Trophoblast cell (in vitro differentiated cells and primary cell): ENCODE data around the gene ALDH7A1. TPM values are rescaled to one million over a fixed set of nuclear protein-coding genes. Genes with fewer than 3 reads are reported as not detected.
A peak's percentile ranks its signal among the peaks of the same experiment; 100 is the strongest.

Experiments
- DNase-seq, 2 donors: peaks; one replicate each; pipeline ENCODE4 v3.0.0-alpha.2; 2016
- H2AFZ ChIP-seq: 2 replicates; pipeline ENCODE4 v1.6.1; 2013; ENCODE audit warnings: low read length, moderate library complexity, mild to moderate bottlenecking; ENCODE audit not compliant: insufficient read depth, poor library complexity
- H2AK5ac ChIP-seq: 2 replicates; pipeline ENCODE4 v1.6.1; 2013; ENCODE audit warnings: mild to moderate bottlenecking, low read length
- H2BK120ac ChIP-seq: 2 replicates; pipeline ENCODE4 v1.6.1; 2013; ENCODE audit warnings: low read length, mild to moderate bottlenecking, moderate library complexity; ENCODE audit not compliant: insufficient read depth, poor library complexity
- H2BK12ac ChIP-seq: 2 replicates; pipeline ENCODE4 v1.6.1; 2013; ENCODE audit warnings: mild to moderate bottlenecking, low read length, moderate library complexity
- H2BK5ac ChIP-seq: 2 replicates; pipeline ENCODE4 v1.6.1; 2013; ENCODE audit warnings: low read length, low read depth, moderate library complexity, mild to moderate bottlenecking; ENCODE audit not compliant: poor library complexity
- H3K14ac ChIP-seq: 2 replicates; pipeline ENCODE4 v1.6.1; 2013; ENCODE audit warnings: mild to moderate bottlenecking, low read length
- H3K18ac ChIP-seq: 2 replicates; pipeline ENCODE4 v1.6.1; 2013; ENCODE audit warnings: mild to moderate bottlenecking, low read length
- H3K23ac ChIP-seq: 2 replicates; pipeline ENCODE4 v1.6.1; 2013; ENCODE audit warnings: low read length
- H3K27ac ChIP-seq: 2 replicates; pipeline ENCODE4 v1.5.1; 2013; ENCODE audit warnings: low read depth, mild to moderate bottlenecking, inconsistent platforms, low read length, moderate library complexity
- H3K27me3 ChIP-seq: 2 replicates; pipeline ENCODE4 v1.6.1; 2013; ENCODE audit warnings: inconsistent platforms, mild to moderate bottlenecking, low read length, moderate library complexity; ENCODE audit not compliant: insufficient read depth
- H3K36me3 ChIP-seq, 2 experiments: 1 replicate in 1 of 2; 2 replicates in 1 of 2; pipeline ENCODE4 v1.6.1; 2013; ENCODE audit warnings: low read length in 2 of 2, mild to moderate bottlenecking in 2 of 2, moderate library complexity in 1 of 2; ENCODE audit not compliant: insufficient read depth in 2 of 2, control insufficient read depth in 1 of 2
- H3K4ac ChIP-seq: 2 replicates; pipeline ENCODE4 v1.6.1; 2013; ENCODE audit warnings: low read depth, mild to moderate bottlenecking, low read length, moderate library complexity
- H3K4me1 ChIP-seq, 2 experiments: 1 replicate in 1 of 2; 2 replicates in 1 of 2; pipeline ENCODE4 v1.6.1; 2013; ENCODE audit warnings: low read length in 2 of 2, mild to moderate bottlenecking in 2 of 2, moderate library complexity in 1 of 2; ENCODE audit not compliant: insufficient read depth in 2 of 2, control insufficient read depth in 1 of 2
- H3K4me2 ChIP-seq: 2 replicates; pipeline ENCODE4 v1.6.1; 2013; ENCODE audit warnings: inconsistent platforms, mild to moderate bottlenecking, low read length, moderate library complexity
- H3K4me3 ChIP-seq: 2 replicates; pipeline ENCODE4 v1.5.1; 2013; ENCODE audit warnings: mild to moderate bottlenecking, low read depth, low read length, inconsistent platforms
- H3K79me1 ChIP-seq: one replicate; pipeline ENCODE4 v1.6.1; 2013; ENCODE audit warnings: low read length
- H3K79me2 ChIP-seq: 2 replicates; pipeline ENCODE4 v1.6.1; 2013; ENCODE audit warnings: low read length, mild to moderate bottlenecking; ENCODE audit not compliant: control insufficient read depth, insufficient read depth, poor library complexity
- H3K9ac ChIP-seq: 2 replicates; pipeline ENCODE4 v1.6.1; 2013; ENCODE audit warnings: mild to moderate bottlenecking, low read length
- H3K9me3 ChIP-seq: 2 replicates; pipeline ENCODE4 v1.6.1; 2013; ENCODE audit warnings: low read depth, mild to moderate bottlenecking, control low read depth, inconsistent platforms, low read length; ENCODE audit not compliant: insufficient read depth
- H4K12ac ChIP-seq: 2 replicates; pipeline ENCODE4 v1.6.1; 2013; ENCODE audit warnings: low read depth, mild to moderate bottlenecking, low read length, moderate library complexity
- H4K8ac ChIP-seq: 2 replicates; pipeline ENCODE4 v1.6.1; 2013; ENCODE audit warnings: low read depth, mild to moderate bottlenecking, low read length, moderate library complexity
- H4K91ac ChIP-seq: one replicate; pipeline ENCODE4 v1.6.1; 2013; ENCODE audit warnings: low read depth, mild to moderate bottlenecking, low read length, moderate library complexity
- WGBS: extraction: QIAGEN DNeasy Blood & Tissue Kit; methylation state at CpG from one replicate; pipeline ENCODE4 v1.1.7; 2013; ENCODE audit warnings: missing lambda C conversion rate; ENCODE audit not compliant: insufficient read length, insufficient coverage; ENCODE audit errors: extremely low coverage; 5-methylcytosine and 5-hydroxymethylcytosine counted together
- polyA plus RNA-seq: library from polyadenylated mRNA; stranded (reverse); fragments of 200-250 nt; gene quantifications from 2 replicates; pipeline ENCODE4 v1.2.3, GENCODE V29; 2013

ALDH7A1 gene
- polyA plus RNA-seq: 102 and 105 TPM in 2 replicates

GRCh38 chr5:126594748-126595485 is at the start of gene ALDH7A1:
ALDH7A1 (minus strand) TSS chr5:126595219; CDS start chr5:126595198, 21 bp downstream.
- Histone ChIP-seq H2AFZ (peak within 1 kb of the TSS; percentile 80), H3K9me3 (no peaks in the 10 kb centered on the region), H3K27me3 (no peaks in the 10 kb centered on the region), H3K4me1 (peaks cover 0 to 2% of the 10 kb centered on the region in 2 experiments), H3K79me1 (peaks cover 7% of the 10 kb centered on the region), H3K4me3 (peak within 1 kb of the TSS; percentile 75), H4K12ac (peak within 1 kb of the TSS; percentile 79), H2BK12ac (no peak within 1 kb of the TSS), H3K36me3 (peaks cover 11% of the 10 kb centered on the region in 2 experiments), H3K18ac (peak within 1 kb of the TSS; percentile 56), H2AK5ac (no peak within 1 kb of the TSS), H4K8ac (peak within 1 kb of the TSS; percentile 56), H3K14ac (peak within 1 kb of the TSS; percentile 46), H3K4me2 (peak within 1 kb of the TSS; percentile 79), H3K23ac (no peak within 1 kb of the TSS), H3K9ac (peak within 1 kb of the TSS; percentile 84), H4K91ac (peak within 1 kb of the TSS; percentile 45), H3K27ac (peak within 1 kb of the TSS; percentile 65), H3K79me2 (peaks cover 3% of the 10 kb centered on the region), H2BK5ac (peak within 1 kb of the TSS; percentile 42), H2BK120ac (peak within 1 kb of the TSS; percentile 35), H3K4ac (peak within 1 kb of the TSS; percentile 46)
- WGBS: no CpG with 5 or more reads among the region's 44 CpGs
- DNase-seq: peak; percentile 81 to 82

DNA sequence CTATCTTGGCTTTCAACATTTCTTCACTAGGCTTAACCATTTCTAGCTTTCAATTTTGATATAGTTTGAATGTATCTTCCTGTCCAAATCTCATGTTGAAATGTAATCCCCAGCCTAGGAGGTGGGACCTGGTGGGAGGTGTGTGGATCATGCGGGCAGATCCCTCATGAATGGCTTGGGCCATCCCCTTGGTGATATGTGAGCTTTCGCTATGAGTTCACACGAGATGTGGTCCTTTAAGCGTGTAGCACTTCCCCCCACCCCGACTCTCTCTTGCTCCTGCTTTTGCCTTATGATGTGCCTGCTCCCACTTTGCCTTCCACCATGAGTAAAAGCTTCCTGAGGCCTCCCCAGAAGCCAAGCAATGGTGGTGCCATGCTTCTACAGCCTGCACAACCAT is 46.4 kb upstream of the ALDH7A1 start:
- Histone ChIP-seq H2BK5ac (no peak overlapping the region), H2BK120ac (no peak overlapping the region), H2AFZ (no peak overlapping the region), H3K27me3 (no peaks in the 10 kb centered on the region), H3K18ac (no peak overlapping the region), H3K4me3 (no peak overlapping the region), H3K23ac (no peak overlapping the region), H3K9ac (no peak overlapping the region), H3K27ac (no peak overlapping the region), H3K36me3 (no peaks in the 10 kb centered on the region), H3K4ac (no peak overlapping the region), H3K4me1 (no peaks in the 10 kb centered on the region), H3K14ac (no peak overlapping the region), H3K4me2 (no peak overlapping the region), H2AK5ac (no peak overlapping the region), H4K8ac (no peak overlapping the region), H4K12ac (no peak overlapping the region), H3K79me2 (no peaks in the 10 kb centered on the region), H3K79me1 (no peaks in the 10 kb centered on the region), H3K9me3 (no peaks in the 10 kb centered on the region), H2BK12ac (no peak overlapping the region), H4K91ac (no peak overlapping the region)
- no CpG with 5 or more reads among the region's 5 CpGs for WGBS
- no peak for DNase-seq

GRCh38 chr5:126640866-126641265 is 45.8 kb upstream of the ALDH7A1 start:
- no peaks in the 10 kb centered on the region for H3K79me1 ChIP-seq
- H3K27me3 ChIP-seq: no peaks in the 10 kb centered on the region
- H3K23ac ChIP-seq: no peak overlapping the region
- H2AK5ac ChIP-seq: no peak overlapping the region
- H4K8ac ChIP-seq: no peak overlapping the region
- H3K4me1 ChIP-seq: no peaks in the 10 kb centered on the region
- H2BK12ac ChIP-seq: no peak overlapping the region
- no peak overlapping the region for H2AFZ ChIP-seq
- H3K4me2 ChIP-seq: no peak overlapping the region
- H3K4ac ChIP-seq: no peak overlapping the region
- H3K27ac ChIP-seq: no peak overlapping the region
- H4K12ac ChIP-seq: no peak overlapping the region
- no peak overlapping the region for H2BK5ac ChIP-seq
- H3K4me3 ChIP-seq: no peak overlapping the region
- WGBS: no CpG with 5 or more reads among the region's 1 CpG
- no peak for DNase-seq
- H3K9me3 ChIP-seq: no peaks in the 10 kb centered on the region
- H3K18ac ChIP-seq: no peak overlapping the region
- no peaks in the 10 kb centered on the region for H3K36me3 ChIP-seq
- no peaks in the 10 kb centered on the region for H3K79me2 ChIP-seq
- no peak overlapping the region for H4K91ac ChIP-seq
- no peak overlapping the region for H3K9ac ChIP-seq
- no peak overlapping the region for H3K14ac ChIP-seq
- H2BK120ac ChIP-seq: no peak overlapping the region

DNA sequence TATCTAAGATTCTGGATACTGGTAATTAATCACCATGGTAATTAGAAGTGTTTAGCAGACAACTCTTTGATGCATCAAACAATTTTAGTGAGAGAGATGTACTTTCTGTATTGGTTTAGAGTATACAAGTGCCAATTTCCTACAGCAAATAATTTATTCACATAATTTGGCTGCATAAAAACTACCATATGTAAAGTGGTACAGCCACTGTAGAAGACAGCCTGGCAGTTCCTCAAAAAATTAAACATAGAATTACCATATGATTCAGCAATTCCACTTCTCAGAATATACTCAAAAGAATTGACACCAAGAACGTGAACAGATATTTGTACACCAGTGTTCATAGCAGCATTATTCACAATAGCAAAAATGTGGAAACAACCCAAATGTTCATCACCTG is 41.9 kb upstream of the ALDH7A1 start:
- Histone ChIP-seq H3K27me3 (no peaks in the 10 kb centered on the region), H3K36me3 (no peaks in the 10 kb centered on the region), H3K18ac (no peak overlapping the region), H3K23ac (no peak overlapping the region), H2BK120ac (no peak overlapping the region), H3K4me3 (no peak overlapping the region), H4K12ac (no peak overlapping the region), H3K27ac (no peak overlapping the region), H2AK5ac (no peak overlapping the region), H2BK12ac (no peak overlapping the region), H2BK5ac (no peak overlapping the region), H3K9ac (no peak overlapping the region), H2AFZ (no peak overlapping the region), H4K91ac (no peak overlapping the region), H4K8ac (no peak overlapping the region), H3K4me1 (no peaks in the 10 kb centered on the region), H3K4me2 (no peak overlapping the region), H3K79me1 (no peaks in the 10 kb centered on the region), H3K79me2 (no peaks in the 10 kb centered on the region), H3K9me3 (no peaks in the 10 kb centered on the region), H3K14ac (no peak overlapping the region), H3K4ac (no peak overlapping the region)
- WGBS: no CpG with 5 or more reads among the region's 1 CpG
- no peak for DNase-seq
